Stimulated activated CD4-positive, alpha-beta T cell treated with anti-CD3 and anti-CD28 coated beads, Interleukin-15, amount 100 ng/mL, for 24 hours (primary cell): Measurements from ENCODE around the gene VCL.
"Not testable (repeated sequence)": the region's sequence is repeated elsewhere in the genome, so short reads cannot be mapped to it uniquely, and the experiment has no call there.

Experiments
- DNase-seq: peaks from one replicate; pipeline ENCODE4 v3.0.0-alpha.2; 2020

Gene VCL

GRCh38 chr10:73973427-73973826 lies 24.5 kb upstream of the VCL start:
- DNase-seq = no peak

- no peak for DNase-seq
These were observed 23.5 kb upstream of the VCL start for GRCh38 chr10:73974309-73974946.

- DNase-seq = no peak
These were observed 22.5 kb upstream of the VCL start for GRCh38 chr10:73975388-73975787.

GRCh38 chr10:73979141-73979808 lies 18.6 kb upstream of the VCL start:
- DNase-seq = no peak

- DNase-seq = no peak
These were observed 18.0 kb upstream of the VCL start for GRCh38 chr10:73979809-73980433.

- no peak for DNase-seq
These were observed 16.1 kb upstream of the VCL start for GRCh38 chr10:73981812-73982211.

- no peak for DNase-seq
These were observed 14.5 kb upstream of the VCL start for GRCh38 chr10:73983096-73984047.

GRCh38 chr10:73989594-73990150 lies 8.2 kb upstream of the VCL start:
- no peak for DNase-seq

- no peak for DNase-seq
These were observed 6.6 kb upstream of the VCL start for GRCh38 chr10:73991203-73991883.

- peak; percentile 78 for DNase-seq
These were observed 6.1 kb upstream of the VCL start for GRCh38 chr10:73991884-73992245.

- DNase-seq = peak; percentile 35
These were observed 4.8 kb upstream of the VCL start for GRCh38 chr10:73992899-73993788.

GRCh38 chr10:73995035-73995358 lies 2.9 kb upstream of the VCL start:
- no peak for DNase-seq

GRCh38 chr10:73997461-73997786 lies 492 bp upstream of the VCL start:
- DNase-seq = peak; percentile 81

- peak; percentile 24 for DNase-seq
These were observed 660 bp downstream of the VCL start for GRCh38 chr10:73998623-73998928.

GRCh38 chr10:73998929-73999691 lies 1.2 kb downstream of the VCL start:
- DNase-seq = peak; percentile 28

GRCh38 chr10:73999703-74000102 lies 1.8 kb downstream of the VCL start:
- DNase-seq = no peak

GRCh38 chr10:74000244-74000643 lies 2.3 kb downstream of the VCL start:
- DNase-seq = not testable (repeated sequence)

GRCh38 chr10:74000892-74001669 lies 3.2 kb downstream of the VCL start:
- DNase-seq = no peak

GRCh38 chr10:74006269-74006668 lies 8.4 kb downstream of the VCL start:
- DNase-seq = no peak

GRCh38 chr10:74008212-74008731 lies 10.4 kb downstream of the VCL start:
- DNase-seq = no peak
